ENCODE measurements around the gene DPP10.

DNA sequence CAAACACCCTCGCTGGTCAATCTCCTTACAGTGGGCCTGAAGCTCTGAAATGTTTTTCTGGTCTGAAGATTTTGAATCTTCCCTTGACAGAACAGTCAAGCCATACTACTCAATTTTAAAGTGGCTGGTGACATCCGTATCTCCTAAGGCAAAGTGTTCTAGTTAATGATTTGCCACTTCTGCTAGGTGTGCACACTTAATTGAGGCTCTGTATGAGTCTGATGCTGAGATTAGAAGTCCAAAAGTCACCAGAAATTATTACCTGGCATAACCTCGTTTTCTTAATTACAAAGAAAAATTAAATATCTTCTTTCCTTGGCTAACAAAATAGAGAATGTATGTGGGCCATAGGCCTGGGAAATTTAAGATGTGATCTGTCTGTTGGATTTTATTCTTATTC lies 104.1 kb downstream of the DPP10 start:
- TF ChIP-seq, protein P1, sequence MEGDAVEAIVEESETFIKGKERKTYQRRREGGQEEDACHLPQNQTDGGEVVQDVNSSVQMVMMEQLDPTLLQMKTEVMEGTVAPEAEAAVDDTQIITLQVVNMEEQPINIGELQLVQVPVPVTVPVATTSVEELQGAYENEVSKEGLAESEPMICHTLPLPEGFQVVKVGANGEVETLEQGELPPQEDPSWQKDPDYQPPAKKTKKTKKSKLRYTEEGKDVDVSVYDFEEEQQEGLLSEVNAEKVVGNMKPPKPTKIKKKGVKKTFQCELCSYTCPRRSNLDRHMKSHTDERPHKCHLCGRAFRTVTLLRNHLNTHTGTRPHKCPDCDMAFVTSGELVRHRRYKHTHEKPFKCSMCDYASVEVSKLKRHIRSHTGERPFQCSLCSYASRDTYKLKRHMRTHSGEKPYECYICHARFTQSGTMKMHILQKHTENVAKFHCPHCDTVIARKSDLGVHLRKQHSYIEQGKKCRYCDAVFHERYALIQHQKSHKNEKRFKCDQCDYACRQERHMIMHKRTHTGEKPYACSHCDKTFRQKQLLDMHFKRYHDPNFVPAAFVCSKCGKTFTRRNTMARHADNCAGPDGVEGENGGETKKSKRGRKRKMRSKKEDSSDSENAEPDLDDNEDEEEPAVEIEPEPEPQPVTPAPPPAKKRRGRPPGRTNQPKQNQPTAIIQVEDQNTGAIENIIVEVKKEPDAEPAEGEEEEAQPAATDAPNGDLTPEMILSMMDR (IDR thresholded peaks at IDR 0.05), result no peak
- no peak for TF ChIP-seq EZH2phosphoT487 (IDR thresholded peaks at IDR 0.05)
- no peak for TF ChIP-seq EZH2 (IDR thresholded peaks at IDR 0.05)

Measured in neural progenitor cell (in vitro differentiated cells).